ENCODE measurements around the gene FADS2. TPM values are rescaled to one million over a fixed set of nuclear protein-coding genes. Genes with fewer than 3 reads are reported as not detected.
A peak's percentile ranks its signal among the peaks of the same experiment; 100 is the strongest.

The FADS2 gene
- total RNA-seq (10 to 100 TPM in 3 of 4 donors, 1 to 10 TPM in 1; 4.1 to 45.4 (median 25.5) TPM), polyA plus RNA-seq (10 to 100 TPM in 1 of 3 donors, 1 to 10 TPM in 2; 3.6 to 50.2 (median 3.7) TPM)

GRCh38 chr11:61827571-61828378, at the start of gene FADS2:
Gene FADS2, plus strand, starts transcription at chr11:61828300. Its CDS starts 91 bp downstream, at chr11:61828391.
- TF ChIP-seq EP300 (IDR thresholded peaks at IDR 0.05) (no peak), POLR2A (IDR thresholded peaks at IDR 0.05) (peak; percentile 31 to 39), POLR2AphosphoS5 (IDR thresholded peaks at IDR 0.05) (peak in 3 of 4 donors; percentile 55 to 81 (median 67))
- H3K36me3 ChIP-seq: no peaks in the 10 kb centered on the region
- peak within 1 kb of the TSS; percentile 22 to 71 (median 56) for H3K4me3 ChIP-seq
- peak; percentile 92 for DNase-seq
- H3K4me1 ChIP-seq: peaks cover 0 to 55% (median 43%) of the 10 kb centered on the region in 4 donors
- H3K27me3 ChIP-seq: no peaks in the 10 kb centered on the region
- 1% methylated on average over 83 of the region's 83 CpGs for WGBS, 2 donors
- H3K9me3 ChIP-seq: no peaks in the 10 kb centered on the region
- H3K27ac ChIP-seq: peak within 1 kb of the TSS; percentile 80 to 86 (median 80)
- intact Hi-C loops (cut with DNase I): no loop called here

GRCh38 chr11:61778357-61778886, 49.7 kb upstream of the FADS2 start:
- DNase-seq: no peak
- H3K36me3 ChIP-seq: peaks cover 0 to 5% (median 0%) of the 10 kb centered on the region in 4 donors
- WGBS, 2 donors: 86 to 89% methylated on average over 11 of the region's 11 CpGs
- H3K4me3 ChIP-seq: no peak overlapping the region
- H3K9me3 ChIP-seq: no peaks in the 10 kb centered on the region
- H3K4me1 ChIP-seq: peaks cover 0 to 11% (median 9%) of the 10 kb centered on the region in 4 donors
- H3K27ac ChIP-seq: no peak overlapping the region
- intact Hi-C loops (cut with DNase I): no loop called here
- peaks cover 0 to 9% (median 0%) of the 10 kb centered on the region in 3 donors for H3K27me3 ChIP-seq
- no peak for TF ChIP-seq POLR2A (IDR thresholded peaks at IDR 0.05)
- no peak for TF ChIP-seq CTCF (IDR thresholded peaks at IDR 0.05)
- no peak for TF ChIP-seq EP300 (IDR thresholded peaks at IDR 0.05)
- no peak for TF ChIP-seq POLR2AphosphoS5 (IDR thresholded peaks at IDR 0.05)

GRCh38 chr11:61778920-61779650, 49.0 kb upstream of the FADS2 start:
- DNase-seq: no peak
- H3K4me1 ChIP-seq: peaks cover 0 to 11% (median 9%) of the 10 kb centered on the region in 4 donors
- H3K27me3 ChIP-seq: peaks cover 0 to 9% (median 0%) of the 10 kb centered on the region in 3 donors
- TF ChIP-seq POLR2AphosphoS5 (IDR thresholded peaks at IDR 0.05) (no peak), POLR2A (IDR thresholded peaks at IDR 0.05) (no peak), CTCF (IDR thresholded peaks at IDR 0.05) (no peak), EP300 (IDR thresholded peaks at IDR 0.05) (no peak)
- intact Hi-C loops (cut with DNase I): no loop called here
- peaks cover 0 to 8% (median 0%) of the 10 kb centered on the region in 4 donors for H3K36me3 ChIP-seq
- H3K27ac ChIP-seq: no peak overlapping the region
- 91% methylated on average over 24 of the region's 24 CpGs for WGBS, 2 donors
- H3K4me3 ChIP-seq: no peak overlapping the region
- no peaks in the 10 kb centered on the region for H3K9me3 ChIP-seq

- intact Hi-C loops (cut with DNase I): no loop called here
- no peaks in the 10 kb centered on the region for H3K9me3 ChIP-seq
- TF ChIP-seq CTCF (IDR thresholded peaks at IDR 0.05) (no peak), POLR2A (IDR thresholded peaks at IDR 0.05) (no peak), POLR2AphosphoS5 (IDR thresholded peaks at IDR 0.05) (no peak), EP300 (IDR thresholded peaks at IDR 0.05) (no peak)
- peaks cover 0 to 11% (median 9%) of the 10 kb centered on the region in 4 donors for H3K4me1 ChIP-seq
- H3K27me3 ChIP-seq: peaks cover 0 to 9% (median 0%) of the 10 kb centered on the region in 3 donors
- H3K36me3 ChIP-seq: peaks cover 0 to 16% (median 2%) of the 10 kb centered on the region in 4 donors
- DNase-seq: no peak
- H3K4me3 ChIP-seq: no peak overlapping the region
- WGBS, 2 donors: 90 to 91% methylated on average over 14 of the region's 14 CpGs
- H3K27ac ChIP-seq: no peak overlapping the region
These were observed 48.2 kb upstream of the FADS2 start for GRCh38 chr11:61779666-61780525.
